Glutamatergic neuron (in vitro differentiated cells): ENCODE measurements around the gene FLAD1. TPM values are rescaled to one million over a fixed set of nuclear protein-coding genes. Genes with fewer than 3 reads are reported as not detected.

Experiments used
- DNase-seq: peaks from one replicate; pipeline ENCODE4 v3.0.0; 2022
- H3K27ac Mint-ChIP-seq: one replicate; pipeline ENCODE4 v1.8.0; 2020; ENCODE audit warnings: mild to moderate bottlenecking, mixed read lengths, inconsistent platforms; ENCODE audit not compliant: unreplicated experiment
- H3K27me3 Mint-ChIP-seq: one replicate; pipeline ENCODE4 v1.8.0; 2020; ENCODE audit warnings: mild to moderate bottlenecking, moderate library complexity, mixed read lengths, inconsistent platforms; ENCODE audit not compliant: unreplicated experiment
- H3K36me3 Mint-ChIP-seq: one replicate; pipeline ENCODE4 v1.8.0; 2020; ENCODE audit warnings: mild to moderate bottlenecking, mixed read lengths, inconsistent platforms; ENCODE audit not compliant: unreplicated experiment
- H3K4me1 Mint-ChIP-seq: one replicate; pipeline ENCODE4 v1.8.0; 2020; ENCODE audit warnings: mild to moderate bottlenecking, low read depth, mixed read lengths, inconsistent platforms; ENCODE audit not compliant: unreplicated experiment
- H3K4me3 Mint-ChIP-seq: one replicate; pipeline ENCODE4 v1.8.0; 2020; ENCODE audit warnings: mild to moderate bottlenecking, mixed read lengths, inconsistent platforms; ENCODE audit not compliant: unreplicated experiment
- H3K9me3 Mint-ChIP-seq: one replicate; pipeline ENCODE4 v1.8.0; 2020; ENCODE audit warnings: mild to moderate bottlenecking, moderate library complexity, mixed read lengths, inconsistent platforms; ENCODE audit not compliant: unreplicated experiment
- CTCF ChIP-seq: fragments of 200-600 bp; sonication (generic); IDR thresholded peaks from one replicate; pipeline ENCODE4 v1.5.0; 2021; ENCODE audit not compliant: partially characterized antibody, unreplicated experiment
- total RNA-seq: library from RNA; stranded (reverse); fragmentation: NEBNext Ultra II Directional; extraction: Animal tissue kit (Norgen Biotek cat#: 25700); gene quantifications from one replicate; pipeline ENCODE4 v1.2.1, GENCODE V29; 2021; ENCODE audit not compliant: unreplicated experiment

FLAD1 gene
- total RNA-seq, 1 donor from 2014 or later = 68.8 TPM

- no peak for DNase-seq
- no peaks in the 10 kb centered on the region for H3K36me3 Mint-ChIP-seq
- TF ChIP-seq CTCF = no peak
Measured at GRCh38 chr1:155002464-155003226, 19.5 kb downstream of the FLAD1 start, which contains the start of gene ZBTB7B. TSS of gene ZBTB7B (plus strand) at chr1:155002802. CDS start at chr1:155014661, 11,859 bp downstream.

GRCh38 chr1:155003227-155003765 lies 20.2 kb downstream of the FLAD1 start:
- Mint-ChIP-seq H3K36me3 (no peaks in the 10 kb centered on the region), H3K4me3 (peak overlapping the region; percentile 93), H3K4me1 (peaks cover 10% of the 10 kb centered on the region), H3K27ac (peak overlapping the region; percentile 34), H3K27me3 (peaks cover 12% of the 10 kb centered on the region), H3K9me3 (peaks cover 5% of the 10 kb centered on the region)
- TF ChIP-seq CTCF = no peak
- no peak for DNase-seq

More at GRCh38 chr1:155002464-155003226, 19.5 kb downstream of the FLAD1 start, which contains the start of gene ZBTB7B:
- H3K4me3 Mint-ChIP-seq = peak within 1 kb of the TSS; percentile 93
- H3K27ac Mint-ChIP-seq = peak within 1 kb of the TSS; percentile 34
- H3K9me3 Mint-ChIP-seq = peaks cover 5% of the 10 kb centered on the region
- H3K4me1 Mint-ChIP-seq = peaks cover 10% of the 10 kb centered on the region
- H3K27me3 Mint-ChIP-seq = peaks cover 12% of the 10 kb centered on the region

- peaks cover 10% of the 10 kb centered on the region for H3K4me1 Mint-ChIP-seq
- H3K36me3 Mint-ChIP-seq = no peaks in the 10 kb centered on the region
- H3K9me3 Mint-ChIP-seq = peaks cover 4% of the 10 kb centered on the region
- DNase-seq = peak; percentile 55
- peaks cover 10% of the 10 kb centered on the region for H3K27me3 Mint-ChIP-seq
- no peak for TF ChIP-seq CTCF
- H3K27ac Mint-ChIP-seq = peak overlapping the region; percentile 89
- peak overlapping the region; percentile 93 for H3K4me3 Mint-ChIP-seq
Measured at GRCh38 chr1:155003766-155004351, 20.7 kb downstream of the FLAD1 start.

- Mint-ChIP-seq H3K27ac (peak overlapping the region; percentile 89), H3K36me3 (no peaks in the 10 kb centered on the region), H3K4me1 (peaks cover 6% of the 10 kb centered on the region), H3K27me3 (peaks cover 9% of the 10 kb centered on the region), H3K9me3 (peaks cover 3% of the 10 kb centered on the region), H3K4me3 (peak overlapping the region; percentile 84)
- TF ChIP-seq CTCF = no peak
- no peak for DNase-seq
Measured at GRCh38 chr1:155004352-155005075, 21.4 kb downstream of the FLAD1 start.
